A673 (cell line): Measurements from ENCODE around the gene CUL1. TPM values are rescaled to one million over a fixed set of nuclear protein-coding genes. Genes with fewer than 3 reads are reported as not detected.

Experiments used
- BruUV-seq: library from RNA; stranded (reverse); fragments of 400-500 nt; replicated peaks from 2 replicates; lab custom pipeline; 2021; lab: Mats Ljungman, UMichigan
- CTCF ChIA-PET: fragments of 300-600 bp; sonication (Branson Sonifier 250); formaldehyde crosslinking; loops from one replicate; lab custom pipeline; 2022; ENCODE audit warnings: antibody characterized with exemption; lab: Charles Lee
- POLR2A ChIA-PET: fragments of 300-600 bp; sonication (Branson Sonifier 250); formaldehyde crosslinking; loops from one replicate; lab custom pipeline; 2022; ENCODE audit warnings: antibody characterized with exemption; ENCODE audit not compliant: low non-redundant PET; lab: Charles Lee
- DNase-seq: peaks from one replicate; pipeline ENCODE4 v3.0.0-alpha.2; 2015; ENCODE audit warnings: low spot score
- H3K27ac ChIP-seq: fragments of 200-600 bp; sonication (generic); 2 replicates; pipeline ENCODE4 v1.5.1; 2016; ENCODE audit warnings: mixed run types, low read depth, mild to moderate bottlenecking, mixed read lengths, antibody characterized with exemption, low read length; ENCODE audit not compliant: poor library complexity, severe bottlenecking
- H3K27me3 ChIP-seq: fragments of 200-600 bp; sonication (generic); replicated peaks from 2 replicates; pipeline ENCODE4 v1.6.1; 2017; ENCODE audit warnings: mixed run types, low read depth, mild to moderate bottlenecking, mixed read lengths, antibody characterized with exemption, low read length; ENCODE audit not compliant: insufficient read depth, poor library complexity
- H3K36me3 ChIP-seq: fragments of 200-600 bp; sonication (generic); 2 replicates; pipeline ENCODE4 v1.6.1; 2016; ENCODE audit warnings: mixed run types, mild to moderate bottlenecking, mixed read lengths, antibody characterized with exemption, low read length; ENCODE audit not compliant: insufficient read depth, poor library complexity, severe bottlenecking
- H3K4me1 ChIP-seq: fragments of 200-600 bp; sonication (generic); 2 replicates; pipeline ENCODE4 v1.6.1; 2017; ENCODE audit warnings: mixed run types, mild to moderate bottlenecking, mixed read lengths, antibody characterized with exemption, low read length; ENCODE audit not compliant: insufficient read depth, poor library complexity, severe bottlenecking
- H3K4me3 ChIP-seq: fragments of 200-600 bp; sonication (generic); 2 replicates; pipeline ENCODE4 v1.5.1; 2016; ENCODE audit warnings: low read depth, mixed run types, mild to moderate bottlenecking, mixed read lengths, low read length; ENCODE audit not compliant: poor library complexity, severe bottlenecking
- H3K9me3 ChIP-seq: fragments of 200-600 bp; sonication (generic); 2 replicates; pipeline ENCODE4 v1.6.1; 2016; ENCODE audit warnings: mixed run types, low read depth, mild to moderate bottlenecking, mixed read lengths, antibody characterized with exemption, low read length; ENCODE audit not compliant: poor library complexity, severe bottlenecking
- EZH2 ChIP-seq: fragments of 200-600 bp; sonication (generic); IDR thresholded peaks from 2 replicates; pipeline ENCODE4 v1.6.1; 2017; ENCODE audit warnings: borderline replicate concordance, low read depth, mild to moderate bottlenecking, mixed read lengths, antibody characterized with exemption, low read length; ENCODE audit not compliant: poor library complexity, severe bottlenecking
- intact Hi-C: fragments of 100-400 bp; cut with micrococcal nuclease; formaldehyde crosslinking; loops from one replicate; pipeline ENCODE4 v1.10.0; 2022; ENCODE audit not compliant: unreplicated experiment
- total RNA-seq: library from RNA; stranded (reverse); gene quantifications from 2 replicates; pipeline ENCODE4 v1.2.3, GENCODE V29; 2021
- TF ChIP-seq, protein P1 (sequence below): fragments of 300-800, 200-600 bp; sonication (generic); conservative IDR thresholded peaks from 2 replicates; pipeline ENCODE4 v1.5.1; 2017; ENCODE audit warnings: low read depth, mild to moderate bottlenecking, antibody characterized with exemption, low read length, moderate library complexity, mixed read lengths

The CUL1 gene
- total RNA-seq, 1 experiment from 2014 or later, result 75.5 TPM

DNA sequence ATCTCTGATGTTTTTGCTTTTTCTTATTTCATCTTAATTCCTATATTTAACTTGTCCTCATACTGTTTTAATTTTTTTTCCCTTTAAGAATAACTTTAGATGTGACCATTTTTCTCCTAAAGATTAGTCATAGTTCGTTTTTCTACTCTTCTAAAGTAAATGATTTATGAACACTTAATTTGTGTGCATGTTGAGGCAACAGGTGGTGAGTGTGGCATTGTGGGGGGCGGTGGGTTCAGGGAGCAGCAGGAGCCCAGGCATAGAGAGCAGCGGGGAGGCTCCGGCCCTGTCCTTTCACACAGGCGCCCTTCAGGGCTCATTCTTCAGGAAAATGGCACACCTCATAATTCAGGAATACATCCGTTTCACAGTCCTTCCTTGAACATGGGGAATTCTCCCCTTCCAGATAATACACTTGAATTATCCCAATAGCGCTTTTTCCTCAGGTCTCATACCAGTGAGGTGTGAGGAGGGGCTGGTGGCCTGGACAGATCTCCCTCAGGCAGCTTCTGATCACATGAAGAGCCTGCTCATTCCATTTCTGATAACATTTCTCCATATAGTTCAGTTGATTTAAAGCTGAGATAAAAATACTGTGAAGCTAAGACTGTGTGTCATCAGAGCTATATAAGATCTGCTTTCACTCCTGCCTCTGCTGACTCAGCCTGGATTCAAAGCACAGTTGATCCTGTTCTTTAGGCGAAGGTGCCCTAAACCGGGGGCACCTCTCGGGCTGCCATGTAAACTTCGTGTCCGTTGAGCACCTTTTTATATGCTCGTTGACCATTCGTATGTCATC lies 40.2 kb downstream of the CUL1 start:
- ChIA-PET POLR2A (no interaction called here), CTCF (no interaction called here)
- Histone ChIP-seq H3K4me1 (no peaks in the 10 kb centered on the region), H3K4me3 (no peak overlapping the region), H3K36me3 (peaks cover 56% of the 10 kb centered on the region), H3K27me3 (no peaks in the 10 kb centered on the region), H3K27ac (no peak overlapping the region), H3K9me3 (peaks cover 3% of the 10 kb centered on the region)
- TF ChIP-seq, protein P1, sequence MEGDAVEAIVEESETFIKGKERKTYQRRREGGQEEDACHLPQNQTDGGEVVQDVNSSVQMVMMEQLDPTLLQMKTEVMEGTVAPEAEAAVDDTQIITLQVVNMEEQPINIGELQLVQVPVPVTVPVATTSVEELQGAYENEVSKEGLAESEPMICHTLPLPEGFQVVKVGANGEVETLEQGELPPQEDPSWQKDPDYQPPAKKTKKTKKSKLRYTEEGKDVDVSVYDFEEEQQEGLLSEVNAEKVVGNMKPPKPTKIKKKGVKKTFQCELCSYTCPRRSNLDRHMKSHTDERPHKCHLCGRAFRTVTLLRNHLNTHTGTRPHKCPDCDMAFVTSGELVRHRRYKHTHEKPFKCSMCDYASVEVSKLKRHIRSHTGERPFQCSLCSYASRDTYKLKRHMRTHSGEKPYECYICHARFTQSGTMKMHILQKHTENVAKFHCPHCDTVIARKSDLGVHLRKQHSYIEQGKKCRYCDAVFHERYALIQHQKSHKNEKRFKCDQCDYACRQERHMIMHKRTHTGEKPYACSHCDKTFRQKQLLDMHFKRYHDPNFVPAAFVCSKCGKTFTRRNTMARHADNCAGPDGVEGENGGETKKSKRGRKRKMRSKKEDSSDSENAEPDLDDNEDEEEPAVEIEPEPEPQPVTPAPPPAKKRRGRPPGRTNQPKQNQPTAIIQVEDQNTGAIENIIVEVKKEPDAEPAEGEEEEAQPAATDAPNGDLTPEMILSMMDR, result no peak
- no peak for TF ChIP-seq EZH2
- BruUV-seq, result no TSS peak
- intact Hi-C loops, result no loop called here
- no peak for DNase-seq

DNA sequence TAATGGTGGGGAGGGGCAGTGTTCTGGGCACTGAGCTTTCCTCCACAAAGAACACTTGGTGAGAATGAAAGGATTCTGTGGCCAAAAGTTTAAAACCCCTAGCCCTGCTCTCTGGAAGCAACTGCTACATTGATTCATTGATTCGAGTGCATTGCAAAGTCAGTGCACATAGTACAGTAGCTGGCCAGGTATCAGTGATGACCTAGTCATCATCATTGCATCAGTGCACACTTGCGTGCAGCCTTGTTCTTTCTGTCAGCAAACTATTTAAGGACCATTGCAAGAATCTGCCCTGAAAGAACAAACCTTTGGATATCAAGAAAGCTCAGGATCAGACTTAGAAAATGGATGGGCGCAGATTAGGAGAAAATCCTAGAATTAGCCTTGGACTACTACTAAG lies 47.4 kb downstream of the CUL1 start:
- DNase-seq, result no peak
- peaks cover 13% of the 10 kb centered on the region for H3K36me3 ChIP-seq
- H3K9me3 ChIP-seq, result peaks cover 3% of the 10 kb centered on the region
- POLR2A ChIA-PET, result interaction anchor here (0.6 kb wide), 1 partner anchor 1475 kb away, joined by 3 read pairs; no protein-coding TSS in a partner anchor
- TF ChIP-seq, protein P1, result no peak
- no peak for TF ChIP-seq EZH2
- H3K27me3 ChIP-seq, result no peaks in the 10 kb centered on the region
- no peak overlapping the region for H3K4me3 ChIP-seq
- no TSS peak for BruUV-seq
- no peaks in the 10 kb centered on the region for H3K4me1 ChIP-seq
- CTCF ChIA-PET, result no interaction called here
- H3K27ac ChIP-seq, result no peak overlapping the region
- intact Hi-C loops, result no loop called here

DNA sequence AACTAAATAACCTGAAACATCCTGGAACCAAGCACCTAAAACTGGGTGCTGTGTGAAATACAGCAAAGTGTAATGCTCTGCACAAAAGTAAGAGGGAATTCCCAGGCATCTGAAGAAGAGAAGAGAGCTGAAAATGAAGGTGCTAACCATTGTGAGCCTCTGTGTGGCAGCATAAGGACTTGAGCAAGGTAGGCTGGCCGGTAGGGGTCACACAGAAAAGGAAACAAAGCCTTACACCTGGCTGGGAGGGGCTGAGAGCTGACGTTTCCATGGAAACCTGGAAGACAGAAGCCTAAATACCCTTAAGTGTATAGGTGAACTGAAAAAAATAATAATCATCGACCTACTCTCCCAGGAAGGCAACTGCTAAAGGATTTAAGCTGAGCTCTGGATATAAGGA lies 48.6 kb downstream of the CUL1 start:
- no peak for TF ChIP-seq EZH2
- TF ChIP-seq, protein P1, result no peak
- POLR2A ChIA-PET, result interaction anchor here (0.6 kb wide), 1 partner anchor 267 kb away, joined by 3 read pairs; no protein-coding TSS in a partner anchor
- CTCF ChIA-PET, result interaction anchor here (1.1 kb wide), 1 partner anchor 26 kb away, joined by 5 read pairs; no protein-coding TSS in a partner anchor

More for the DNA sequence above, 48.6 kb downstream of the CUL1 start:
- no peak for DNase-seq
- Histone ChIP-seq H3K36me3 (peaks cover 5% of the 10 kb centered on the region), H3K27ac (no peak overlapping the region), H3K4me1 (no peaks in the 10 kb centered on the region), H3K27me3 (no peaks in the 10 kb centered on the region), H3K4me3 (no peak overlapping the region), H3K9me3 (peaks cover 2% of the 10 kb centered on the region)
- BruUV-seq, result no TSS peak
- intact Hi-C loops, result no loop called here
